GM23338 (cell line): ENCODE results near the gene SLC39A11. TPM values are rescaled to one million over a fixed set of nuclear protein-coding genes. Genes with fewer than 3 reads are reported as not detected.

Experiments used
- ATAC-seq: fragments of 200-7000 bp; cut with Tn5 transposase; 3 replicates; pipeline ENCODE4 v1.9.1; 2020
- DNase-seq: peaks from one replicate; pipeline ENCODE4 v3.0.0-alpha.2; 2015; ENCODE audit warnings: low spot score
- H2AFZ ChIP-seq: fragments of 200-600 bp; sonication (generic); 2 replicates; pipeline ENCODE4 v1.8.0; 2016; ENCODE audit warnings: antibody characterized with exemption, mild to moderate bottlenecking, moderate library complexity
- H3F3A ChIP-seq: fragments of 200-600 bp; sonication (generic); replicated peaks from 2 replicates; pipeline ENCODE4 v1.8.0; 2017; ENCODE audit warnings: antibody characterized with exemption, mixed run types, low read depth
- H3K27ac ChIP-seq: fragments of 200-600 bp; sonication (generic); 2 replicates; pipeline ENCODE4 v1.6.1; 2016; ENCODE audit warnings: low read depth
- H3K27me3 ChIP-seq: fragments of 200-600 bp; sonication (generic); 2 replicates; pipeline ENCODE4 v1.8.0; 2016; ENCODE audit warnings: mild to moderate bottlenecking, mixed run types, moderate library complexity; ENCODE audit not compliant: insufficient read depth
- H3K36me3 ChIP-seq: fragments of 200-600 bp; sonication (generic); 2 replicates; pipeline ENCODE4 v1.8.0; 2016; ENCODE audit warnings: mild to moderate bottlenecking; ENCODE audit not compliant: insufficient read depth
- H3K4me1 ChIP-seq: fragments of 200-600 bp; sonication (generic); 2 replicates; pipeline ENCODE4 v1.8.0; 2016; ENCODE audit warnings: mild to moderate bottlenecking, moderate library complexity; ENCODE audit not compliant: insufficient read depth
- H3K4me2 ChIP-seq: fragments of 200-600 bp; sonication (generic); 2 replicates; pipeline ENCODE4 v1.7.1; 2017; ENCODE audit warnings: mixed run types
- H3K4me3 ChIP-seq: fragments of 200-600 bp; sonication (generic); 2 replicates; pipeline ENCODE4 v1.6.1; 2016; ENCODE audit warnings: mixed run types
- H3K79me2 ChIP-seq: fragments of 200-600 bp; sonication (generic); replicated peaks from 2 replicates; pipeline ENCODE4 v1.8.0; 2017; ENCODE audit warnings: mild to moderate bottlenecking; ENCODE audit not compliant: insufficient read depth
- H3K9me2 ChIP-seq: fragments of 200-600 bp; sonication (generic); 2 replicates; pipeline ENCODE4 v1.8.0; 2017; ENCODE audit not compliant: insufficient read depth
- H4K20me1 ChIP-seq: fragments of 200-600 bp; sonication (generic); replicated peaks from 2 replicates; pipeline ENCODE4 v1.8.0; 2017; ENCODE audit warnings: mild to moderate bottlenecking; ENCODE audit not compliant: insufficient read depth
- H3K27ac Mint-ChIP-seq: 2 replicates; pipeline ENCODE4 v1.8.0; 2020; ENCODE audit warnings: inconsistent platforms, mild to moderate bottlenecking, moderate library complexity, mixed read lengths
- H3K27me3 Mint-ChIP-seq: 3 replicates; pipeline ENCODE4 v1.8.0; 2022; ENCODE audit warnings: low read depth, mild to moderate bottlenecking, moderate library complexity, mixed read lengths, inconsistent platforms; ENCODE audit not compliant: insufficient read depth, poor library complexity
- H3K36me3 Mint-ChIP-seq: 3 replicates; pipeline ENCODE4 v1.8.0; 2021; ENCODE audit warnings: low read depth, mild to moderate bottlenecking, inconsistent platforms, moderate library complexity, mixed read lengths
- H3K4me1 Mint-ChIP-seq: 3 replicates; pipeline ENCODE4 v1.8.0; 2020; ENCODE audit warnings: mild to moderate bottlenecking, inconsistent platforms, mixed read lengths
- H3K4me3 Mint-ChIP-seq: 3 replicates; pipeline ENCODE4 v1.8.0; 2021; ENCODE audit warnings: moderate library complexity, mild to moderate bottlenecking, inconsistent platforms, mixed read lengths
- H3K9me3 Mint-ChIP-seq: 3 replicates; pipeline ENCODE4 v1.8.0; 2020; ENCODE audit warnings: moderate library complexity, mild to moderate bottlenecking, inconsistent platforms, mixed read lengths
- CREB1 ChIP-seq: fragments of 250-450 bp; sonication (Bioruptor Pico); IDR thresholded peaks from 2 replicates; pipeline ENCODE4 v1.5.0; 2020; ENCODE audit warnings: low read depth, mild to moderate bottlenecking, moderate library complexity
- CTCF ChIP-seq, 2 experiments: fragments of 200-600 bp in 1 of 2; sonication (generic) in 1 of 2; conservative IDR thresholded peaks; 2 replicates each; pipeline versions ENCODE4 v1.5.1 to v1.6.1; 2016 to 2017; ENCODE audit warnings: antibody characterized with exemption in 2 of 2, low read depth in 2 of 2, mild to moderate bottlenecking in 2 of 2, moderate library complexity in 1 of 2
- ETS1 ChIP-seq: IDR thresholded peaks from 2 replicates; pipeline ENCODE4 v1.6.1; 2016; ENCODE audit warnings: antibody characterized with exemption
- EZH2 ChIP-seq: fragments of 200-600 bp; sonication (generic); IDR thresholded peaks from one replicate; pipeline ENCODE4 v1.8.0; 2017; ENCODE audit warnings: antibody characterized with exemption, mild to moderate bottlenecking, low read depth; ENCODE audit not compliant: unreplicated experiment
- EZH2phosphoT487 ChIP-seq: fragments of 200-600 bp; sonication (generic); IDR thresholded peaks from one replicate; pipeline ENCODE4 v1.8.1; 2018; ENCODE audit warnings: antibody characterized with exemption; ENCODE audit not compliant: unreplicated experiment
- JUNB ChIP-seq: IDR thresholded peaks from one replicate; pipeline ENCODE4 v1.6.1; 2016; ENCODE audit warnings: antibody characterized with exemption; ENCODE audit not compliant: unreplicated experiment
- POLR2AphosphoS5 ChIP-seq: IDR thresholded peaks from 2 replicates; pipeline ENCODE4 v1.6.1; 2016; ENCODE audit warnings: antibody characterized with exemption, low read depth
- STAT1 ChIP-seq: IDR thresholded peaks from one replicate; pipeline ENCODE4 v1.6.1; 2016; ENCODE audit warnings: antibody characterized with exemption; ENCODE audit not compliant: unreplicated experiment
- ZNF114 ChIP-seq: fragments of 250-450 bp; sonication (Bioruptor Pico); IDR thresholded peaks from 2 replicates; pipeline ENCODE4 v1.5.0; 2020; ENCODE audit warnings: mild to moderate bottlenecking, moderate library complexity
- ZNF331 ChIP-seq: fragments of 250-450 bp; sonication (Bioruptor Pico); IDR thresholded peaks from 2 replicates; pipeline ENCODE4 v1.5.0; 2020; ENCODE audit warnings: low read depth, mild to moderate bottlenecking, moderate library complexity
- ZNF462 ChIP-seq: fragments of 250-450 bp; sonication (Bioruptor Pico); IDR thresholded peaks from 2 replicates; pipeline ENCODE4 v1.5.0; 2020; ENCODE audit warnings: mild to moderate bottlenecking, moderate library complexity
- long read RNA-seq: library from polyadenylated mRNA; unstranded; transcript quantifications from one replicate; pipeline ENCODE4 v2.0.0, GENCODE V29; 2020; ENCODE audit not compliant: unreplicated experiment
- polyA plus RNA-seq: library from polyadenylated mRNA; unstranded; fragments of >200 nt; fragmentation: Nextera tagmentation; extraction: Ambion mirVana; gene quantifications from 2 replicates; pipeline ENCODE4 v1.2.1, GENCODE V29; 2016
- total RNA-seq: library from RNA; depleted of rRNA; stranded (reverse); fragments of >200 nt; shearing (Covaris generic); gene quantifications from 2 replicates; pipeline ENCODE4 v1.2.3, GENCODE V29; 2014; rRNA removed

The SLC39A11 gene
- total RNA-seq (9.4 and 18.1 TPM in 2 replicates), polyA plus RNA-seq (10.3 and 10.8 TPM in 2 replicates)
- long read RNA-seq, partial matches to known transcripts: 0 of 16 reads
- long read RNA-seq, other reads (novel, unspliced or antisense): 12 of 16 reads

- H3K4me1 Mint-ChIP-seq: peaks cover 16% of the 10 kb centered on the region
- H3K27ac Mint-ChIP-seq: peak within 1 kb of the TSS; percentile 93
- H3K9me2 ChIP-seq: no peaks in the 10 kb centered on the region
- no peaks in the 10 kb centered on the region for H3K79me2 ChIP-seq
- DNase-seq (peak; percentile 98), ATAC-seq (peak; percentile 96)
- peak within 1 kb of the TSS; percentile 98 for H2AFZ ChIP-seq
- no peaks in the 10 kb centered on the region for H3K27me3 ChIP-seq
- peaks cover 10% of the 10 kb centered on the region for H3K4me1 ChIP-seq
- H3F3A ChIP-seq: no peaks in the 10 kb centered on the region
- H3K27me3 Mint-ChIP-seq: peaks cover 17% of the 10 kb centered on the region
- no peaks in the 10 kb centered on the region for H3K36me3 ChIP-seq
- peak within 1 kb of the TSS; percentile 92 for H3K4me2 ChIP-seq
- H4K20me1 ChIP-seq: no peaks in the 10 kb centered on the region
- H3K4me3 Mint-ChIP-seq: peak within 1 kb of the TSS; percentile 96
- H3K27ac ChIP-seq: no peak within 1 kb of the TSS
- no peaks in the 10 kb centered on the region for H3K9me3 Mint-ChIP-seq
- H3K36me3 Mint-ChIP-seq: no peaks in the 10 kb centered on the region
- TF ChIP-seq STAT1 (no peak), CREB1 (CRISPR knock-in tag) (0 out of 2 replicates have a peak, but pooled peaks have one; percentile 6), EZH2 (no peak), POLR2AphosphoS5 (peak; percentile 66), ETS1 (peak; percentile 75)
- H3K4me3 ChIP-seq: peak within 1 kb of the TSS; percentile 77
Observed at GRCh38 chr17:73092523-73093135, at the start of gene SLC39A11. SLC39A11 (minus strand) TSS chr17:73092688; CDS start chr17:73088764, 3,924 bp downstream.

GRCh38 chr17:73141411-73141810 lies 48.9 kb upstream of the SLC39A11 start:
- Mint-ChIP-seq H3K27me3 (no peaks in the 10 kb centered on the region), H3K36me3 (no peaks in the 10 kb centered on the region), H3K27ac (no peak overlapping the region), H3K9me3 (peaks cover 11% of the 10 kb centered on the region), H3K4me3 (no peak overlapping the region), H3K4me1 (no peaks in the 10 kb centered on the region; the same call in 2 of the 3 replicates)
- no peaks in the 10 kb centered on the region for H3K9me2 ChIP-seq
- no peak overlapping the region for H3K27ac ChIP-seq
- H3K4me3 ChIP-seq: no peak overlapping the region
- no peaks in the 10 kb centered on the region for H3K27me3 ChIP-seq
- H2AFZ ChIP-seq: peak overlapping the region; percentile 43; the same call in 1 of the 2 replicates
- H3F3A ChIP-seq: no peaks in the 10 kb centered on the region
- ATAC-seq: no peak
- DNase-seq: no peak
- H3K36me3 ChIP-seq: no peaks in the 10 kb centered on the region
- no peak overlapping the region for H3K4me2 ChIP-seq
- no peaks in the 10 kb centered on the region for H4K20me1 ChIP-seq
- H3K4me1 ChIP-seq: no peaks in the 10 kb centered on the region
- no peaks in the 10 kb centered on the region for H3K79me2 ChIP-seq
- TF ChIP-seq JUNB (no peak), CTCF (conservative IDR thresholded peaks at IDR 0.05; ENCODE audit: low read depth in 2 of 2) (no peak), ZNF114 (CRISPR knock-in tag) (no peak), ZNF331 (CRISPR knock-in tag) (no peak), EZH2phosphoT487 (no peak), ETS1 (no peak), ZNF462 (CRISPR knock-in tag) (no peak), CREB1 (CRISPR knock-in tag) (no peak)
